Esophagus muscularis mucosa (tissue), 4 donors: ENCODE results near the gene ERLEC1. TPM values are rescaled to one million over a fixed set of nuclear protein-coding genes. Genes with fewer than 3 reads are reported as not detected.

ENCODE experiments used
- DNase-seq: peaks from one replicate; pipeline ENCODE4 v3.0.0-alpha.2; 2017; ENCODE audit errors: extremely low spot score
- H3K27ac ChIP-seq, 4 donors: fragments of 200-600 bp; sonication (generic); replicated peaks in 1 of 4; 1 replicate in 3 of 4; 2 replicates in 1 of 4; pipeline ENCODE4 v1.5.1; 2016 to 2019; ENCODE audit warnings: mild to moderate bottlenecking in 1 of 4
- H3K27me3 ChIP-seq, 4 donors: fragments of 200-600 bp; sonication (generic); one replicate each; pipeline versions ENCODE4 v1.5.1 to v1.6.0; 2016 to 2019
- H3K36me3 ChIP-seq, 4 donors: fragments of 200-600 bp; sonication (generic); one replicate each; pipeline ENCODE4 v1.5.1; 2016 to 2019
- H3K4me1 ChIP-seq, 4 donors: fragments of 200-600 bp; sonication (generic); one replicate each; pipeline ENCODE4 v1.5.1; 2016 to 2019
- H3K4me3 ChIP-seq, 4 donors: fragments of 200-600 bp; sonication (generic); 1 replicate in 2 of 4; 2 replicates in 2 of 4; pipeline ENCODE4 v1.5.1; 2016 to 2019; ENCODE audit warnings: mild to moderate bottlenecking in 4 of 4, moderate library complexity in 1 of 4
- H3K9me3 ChIP-seq, 4 donors: fragments of 200-600 bp; sonication (generic); 1 replicate in 3 of 4; 2 replicates in 1 of 4; pipeline ENCODE4 v1.5.1; 2016 to 2019
- EP300 ChIP-seq: sonication (generic); formaldehyde crosslinking; IDR thresholded peaks from one replicate; pipeline ENCODE4 v1.6.1; 2017; ENCODE audit warnings: antibody characterized with exemption
- POLR2A ChIP-seq: fragments of 450-650 bp; IDR thresholded peaks from one replicate; pipeline ENCODE4 v1.6.1; 2017; ENCODE audit warnings: antibody characterized with exemption, moderate library complexity, mild to moderate bottlenecking, low read depth
- POLR2AphosphoS5 ChIP-seq, 2 donors: sonication (generic); formaldehyde crosslinking; IDR thresholded peaks; one replicate each; pipeline ENCODE4 v1.6.1; 2017; ENCODE audit warnings: antibody characterized with exemption in 2 of 2
- WGBS: methylation state at CpG from one replicate; pipeline ENCODE4 v1.1.5; 2018; 5-methylcytosine and 5-hydroxymethylcytosine counted together
- intact Hi-C: fragments of 100-400 bp; cut with DNase I; formaldehyde crosslinking; loops from one replicate; pipeline ENCODE4 v1.15.1; 2023
- total RNA-seq, 4 donors: library from RNA; depleted of rRNA; stranded (reverse); fragments of >200 nt; gene quantifications; one replicate each; pipeline versions ENCODE4 v1.1.0 to v1.2.1, GENCODE V29; 2016
- TF ChIP-seq, protein P1 (sequence below), 3 experiments: fragments of 200-600 bp in 2 of 3; fragments of 450-650 bp in 1 of 3; sonication (generic) in 2 of 3; IDR thresholded peaks; one replicate each; pipeline ENCODE4 v1.5.1; 2017 to 2019; ENCODE audit warnings: antibody characterized with exemption in 3 of 3, mild to moderate bottlenecking in 2 of 3, moderate library complexity in 1 of 3

Gene ERLEC1
- total RNA-seq, 4 donors from 2014 or later: 54.8 to 81.9 (median 61.1) TPM

DNA sequence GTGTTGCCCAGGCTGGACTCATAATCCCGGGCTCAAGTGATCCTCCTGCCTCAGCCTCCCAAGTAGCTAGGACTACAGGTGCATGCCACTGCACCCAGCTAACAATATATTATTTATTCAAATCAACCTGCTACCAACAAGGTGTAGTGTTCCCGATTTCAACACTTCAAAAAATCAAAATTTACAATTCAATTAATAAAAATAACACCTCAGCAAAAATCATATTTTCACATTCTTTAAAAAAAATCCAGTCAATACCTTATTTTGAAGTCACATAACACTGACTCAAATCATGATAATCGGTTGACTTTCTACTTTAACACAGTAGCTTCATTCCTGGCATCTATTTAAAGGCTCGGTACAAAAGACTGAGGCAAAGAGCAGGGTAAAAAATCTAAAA lies 65.7 kb downstream of the ERLEC1 start:
- TF ChIP-seq EP300 (no peak), POLR2A (no peak), POLR2AphosphoS5 (IDR thresholded peaks at IDR 0.05) (no peak)
- TF ChIP-seq, protein P1, sequence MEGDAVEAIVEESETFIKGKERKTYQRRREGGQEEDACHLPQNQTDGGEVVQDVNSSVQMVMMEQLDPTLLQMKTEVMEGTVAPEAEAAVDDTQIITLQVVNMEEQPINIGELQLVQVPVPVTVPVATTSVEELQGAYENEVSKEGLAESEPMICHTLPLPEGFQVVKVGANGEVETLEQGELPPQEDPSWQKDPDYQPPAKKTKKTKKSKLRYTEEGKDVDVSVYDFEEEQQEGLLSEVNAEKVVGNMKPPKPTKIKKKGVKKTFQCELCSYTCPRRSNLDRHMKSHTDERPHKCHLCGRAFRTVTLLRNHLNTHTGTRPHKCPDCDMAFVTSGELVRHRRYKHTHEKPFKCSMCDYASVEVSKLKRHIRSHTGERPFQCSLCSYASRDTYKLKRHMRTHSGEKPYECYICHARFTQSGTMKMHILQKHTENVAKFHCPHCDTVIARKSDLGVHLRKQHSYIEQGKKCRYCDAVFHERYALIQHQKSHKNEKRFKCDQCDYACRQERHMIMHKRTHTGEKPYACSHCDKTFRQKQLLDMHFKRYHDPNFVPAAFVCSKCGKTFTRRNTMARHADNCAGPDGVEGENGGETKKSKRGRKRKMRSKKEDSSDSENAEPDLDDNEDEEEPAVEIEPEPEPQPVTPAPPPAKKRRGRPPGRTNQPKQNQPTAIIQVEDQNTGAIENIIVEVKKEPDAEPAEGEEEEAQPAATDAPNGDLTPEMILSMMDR (IDR thresholded peaks at IDR 0.05): no peak
- 98% methylated on average over 4 of the region's 4 CpGs for WGBS
- Histone ChIP-seq H3K9me3 (no peaks in the 10 kb centered on the region), H3K4me1 (peaks cover 0 to 13% (median 4%) of the 10 kb centered on the region in 4 donors), H3K36me3 (peaks cover 6 to 22% (median 17%) of the 10 kb centered on the region in 4 donors), H3K27me3 (no peaks in the 10 kb centered on the region), H3K27ac (no peak overlapping the region), H3K4me3 (no peak overlapping the region)
- intact Hi-C loops: no loop called here
- DNase-seq: no peak

DNA sequence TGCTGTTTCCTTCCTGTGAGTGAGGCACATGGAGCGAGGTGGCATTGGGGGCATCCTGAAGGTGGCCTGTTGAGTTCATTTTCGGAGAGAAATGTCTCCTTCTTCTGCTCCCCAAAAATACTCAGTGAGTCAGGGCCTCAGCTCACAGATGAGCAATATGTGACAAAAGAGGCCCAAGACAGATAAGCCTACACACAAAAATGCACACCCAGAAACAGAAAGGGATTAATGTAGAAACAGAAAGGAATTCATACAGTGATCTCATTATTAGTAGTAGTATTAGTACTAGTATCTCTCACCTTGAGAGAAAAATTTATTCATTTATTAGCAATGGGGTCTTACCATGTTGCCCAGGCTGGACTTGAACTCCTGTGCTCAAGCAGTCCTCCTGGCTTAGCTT lies 67.8 kb downstream of the ERLEC1 start:
- Histone ChIP-seq H3K36me3 (peaks cover 6 to 21% (median 17%) of the 10 kb centered on the region in 4 donors), H3K27ac (no peak overlapping the region), H3K27me3 (no peaks in the 10 kb centered on the region), H3K9me3 (no peaks in the 10 kb centered on the region), H3K4me3 (no peak overlapping the region), H3K4me1 (peaks cover 0 to 20% (median 11%) of the 10 kb centered on the region in 4 donors)
- intact Hi-C loops: loop anchor here (5.0 kb wide), 1 partner anchor 32 kb away; no protein-coding TSS in a partner anchor
- WGBS: 96% methylated on average over 2 of the region's 2 CpGs
- TF ChIP-seq EP300 (no peak), POLR2A (no peak), POLR2AphosphoS5 (IDR thresholded peaks at IDR 0.05) (no peak)
- TF ChIP-seq, protein P1 (IDR thresholded peaks at IDR 0.05): no peak
- DNase-seq: no peak

DNA sequence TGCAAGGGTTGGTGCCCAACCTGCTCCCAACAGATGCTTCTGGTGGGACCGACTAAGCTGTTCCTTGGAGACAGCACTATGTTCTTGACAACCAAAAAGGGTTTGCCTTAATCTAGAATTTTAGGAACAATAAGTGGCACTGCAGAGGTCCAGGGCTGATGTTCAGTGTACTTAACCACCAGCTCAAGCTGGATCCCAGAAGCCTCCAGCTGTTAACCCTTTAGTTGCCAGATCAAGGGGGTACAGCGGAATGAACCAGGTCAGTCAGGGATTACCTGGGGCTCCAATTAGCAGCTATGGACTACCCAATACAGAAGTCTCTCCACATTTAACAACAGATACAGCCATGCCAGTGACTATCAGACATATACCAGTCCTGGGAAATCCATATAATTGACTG lies 69.4 kb downstream of the ERLEC1 start:
- Histone ChIP-seq H3K4me3 (no peak overlapping the region), H3K36me3 (peaks cover 6 to 19% (median 16%) of the 10 kb centered on the region in 4 donors), H3K4me1 (peaks cover 4 to 26% (median 18%) of the 10 kb centered on the region in 4 donors), H3K27ac (no peak overlapping the region), H3K9me3 (no peaks in the 10 kb centered on the region), H3K27me3 (no peaks in the 10 kb centered on the region)
- DNase-seq: no peak
- intact Hi-C loops: loop anchor here (5.0 kb wide), 1 partner anchor 34 kb away; no protein-coding TSS in a partner anchor
- TF ChIP-seq POLR2AphosphoS5 (IDR thresholded peaks at IDR 0.05) (no peak), POLR2A (no peak), EP300 (no peak)
- TF ChIP-seq, protein P1 (IDR thresholded peaks at IDR 0.05): no peak
- WGBS: 86% methylated on average over 2 of the region's 2 CpGs

DNA sequence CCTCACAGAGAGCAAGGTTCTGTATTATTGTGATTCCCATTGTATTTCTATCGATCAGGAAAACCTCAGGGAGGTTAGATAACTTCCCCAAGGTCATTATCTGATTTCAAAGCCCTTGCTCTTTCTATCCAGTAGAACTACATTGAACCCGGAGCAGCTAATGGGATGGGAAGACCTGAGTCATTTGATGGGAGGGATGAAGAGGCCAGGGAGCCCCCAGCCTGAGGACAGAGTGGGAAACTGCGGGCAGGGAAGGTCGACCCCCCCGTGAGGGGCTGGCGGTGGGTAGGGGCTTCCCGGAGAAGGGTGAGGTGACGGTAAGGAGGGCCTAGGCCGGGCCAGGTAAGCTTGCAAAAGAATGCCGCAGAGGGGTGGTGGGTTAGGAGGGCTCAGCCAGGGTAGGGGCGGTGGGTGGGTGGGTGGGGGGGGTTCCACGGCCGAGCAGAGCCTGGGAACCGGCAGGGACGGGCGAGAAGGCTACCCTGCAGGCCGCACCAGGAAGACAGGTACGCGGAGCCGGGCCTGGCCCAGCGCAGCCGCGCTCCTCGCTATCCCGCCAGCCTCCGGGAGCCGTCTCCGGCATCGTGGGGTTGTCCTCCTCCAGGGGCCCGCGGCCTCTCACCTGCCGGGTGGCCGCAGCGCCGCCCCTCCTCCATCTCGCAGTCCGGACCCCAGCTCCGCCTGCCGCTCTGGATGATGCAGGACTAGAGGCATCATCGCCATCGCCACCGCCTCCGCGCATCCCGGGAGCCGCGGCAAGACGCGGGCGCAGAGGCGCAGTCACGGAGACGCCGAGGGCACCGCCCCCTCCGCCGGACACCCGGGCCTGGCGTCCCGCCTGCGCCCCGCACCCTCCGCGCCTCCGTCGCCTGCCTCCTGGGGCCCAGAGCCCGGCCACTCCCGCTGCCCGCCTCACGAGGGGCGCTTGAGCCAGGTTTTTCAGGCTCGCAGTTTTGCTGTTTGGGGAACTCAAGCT lies 72.7 kb downstream of the ERLEC1 start, which contains the start of gene GPR75:
Gene GPR75 (minus strand): TSS at position 762 of the 976 bp plus-strand sequence. CDS start 5,211 bp downstream, outside the sequence.
- DNase-seq: no peak

More for the DNA sequence above, 72.7 kb downstream of the ERLEC1 start, which contains the start of gene GPR75:
- peak within 1 kb of the TSS; percentile 48 to 66 (median 55) for H3K4me3 ChIP-seq
- peaks cover 6 to 20% (median 9%) of the 10 kb centered on the region in 4 donors for H3K36me3 ChIP-seq
- TF ChIP-seq POLR2AphosphoS5 (IDR thresholded peaks at IDR 0.05) (peak in 1 of 2 donors; percentile 21), POLR2A (no peak), EP300 (no peak)
- TF ChIP-seq, protein P1 (IDR thresholded peaks at IDR 0.05): no peak
- 59% methylated on average over 40 of the region's 72 CpGs for WGBS
- intact Hi-C loops: loop anchor here (5.0 kb wide), 1 partner anchor 37 kb away; no protein-coding TSS in a partner anchor
- H3K4me1 ChIP-seq: peaks cover 4 to 26% (median 18%) of the 10 kb centered on the region in 4 donors
- no peaks in the 10 kb centered on the region for H3K9me3 ChIP-seq
- H3K27me3 ChIP-seq: no peaks in the 10 kb centered on the region
- H3K27ac ChIP-seq: peak within 1 kb of the TSS in 3 of 4 donors; percentile 11 to 51 (median 48)
